ENCODE data around the gene LY6G5C.

DNA sequence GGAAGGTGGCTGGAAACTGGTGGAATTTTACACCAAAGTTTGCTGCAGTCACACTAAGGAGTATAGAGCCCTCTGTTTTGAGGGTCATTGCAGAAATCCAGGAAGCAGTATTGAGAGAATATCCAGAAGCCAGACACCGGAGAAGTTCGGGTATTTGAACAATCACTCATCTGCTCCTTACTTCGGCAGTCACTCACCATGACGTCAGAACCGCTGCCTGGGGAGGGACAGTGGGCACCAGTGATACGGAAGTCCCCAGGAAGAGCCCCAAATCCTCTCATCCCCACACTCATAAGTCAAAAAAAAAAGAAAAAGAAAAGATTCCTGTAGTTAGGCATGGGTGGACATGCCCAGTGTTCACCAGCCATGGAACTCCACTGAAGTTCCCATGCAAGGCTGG is 4.0 kb downstream of the LY6G5C start:
- no peak for TF ChIP-seq SP1 (IDR thresholded peaks at IDR 0.05)
- TF ChIP-seq ELF4 (IDR thresholded peaks at IDR 0.05), result no peak
- no peak for TF ChIP-seq ZNF384 (IDR thresholded peaks at IDR 0.05)
- no peak for TF ChIP-seq ARNT (IDR thresholded peaks at IDR 0.05)
- no peak for TF ChIP-seq NFRKB (IDR thresholded peaks at IDR 0.05)
- no peak for TF ChIP-seq FOXK2 (IDR thresholded peaks at IDR 0.05)
- TF ChIP-seq, protein P1, sequence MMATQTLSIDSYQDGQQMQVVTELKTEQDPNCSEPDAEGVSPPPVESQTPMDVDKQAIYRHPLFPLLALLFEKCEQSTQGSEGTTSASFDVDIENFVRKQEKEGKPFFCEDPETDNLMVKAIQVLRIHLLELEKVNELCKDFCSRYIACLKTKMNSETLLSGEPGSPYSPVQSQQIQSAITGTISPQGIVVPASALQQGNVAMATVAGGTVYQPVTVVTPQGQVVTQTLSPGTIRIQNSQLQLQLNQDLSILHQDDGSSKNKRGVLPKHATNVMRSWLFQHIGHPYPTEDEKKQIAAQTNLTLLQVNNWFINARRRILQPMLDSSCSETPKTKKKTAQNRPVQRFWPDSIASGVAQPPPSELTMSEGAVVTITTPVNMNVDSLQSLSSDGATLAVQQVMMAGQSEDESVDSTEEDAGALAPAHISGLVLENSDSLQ (IDR thresholded peaks at IDR 0.05), result no peak
- TF ChIP-seq HDGF (IDR thresholded peaks at IDR 0.05; ENCODE audit: borderline replicate concordance), result no peak
- no peak for TF ChIP-seq FOXM1 (IDR thresholded peaks at IDR 0.05; ENCODE audit: borderline replicate concordance)
- TF ChIP-seq TARDBP (IDR thresholded peaks at IDR 0.05), result no peak
- TF ChIP-seq L3MBTL2 (conservative IDR thresholded peaks at IDR 0.05), result no peak
- no peak for TF ChIP-seq SUZ12 (IDR thresholded peaks at IDR 0.05)

Data from HEK293T (cell line).